HepG2 (cell line): ENCODE results near the gene ACOT6. TPM values are rescaled to one million over a fixed set of nuclear protein-coding genes. Genes with fewer than 3 reads are reported as not detected.

Source experiments
- ATAC-seq: fragments of 200-7000 bp; cut with Tn5 transposase; 3 replicates; pipeline ENCODE4 v1.9.1; 2020; ENCODE audit warnings: mild to moderate bottlenecking, moderate library complexity
- BruUV-seq: library from RNA; stranded (reverse); fragments of 400-500 nt; replicated peaks from 2 replicates; lab custom pipeline; 2021; lab: Mats Ljungman, UMichigan
- CTCF ChIA-PET: fragments of 300-600 bp; formaldehyde crosslinking; extraction: SDS; loops from one replicate; lab custom pipeline; 2021; ENCODE audit warnings: low total read pairs, inconsistent platforms, low intra/inter-chr PET ratio; lab: Yijun Ruan, JAX
- POLR2A ChIA-PET: fragments of 350-600 bp; sonication (Branson Sonifier 250); formaldehyde crosslinking; loops from one replicate; lab custom pipeline; 2020; ENCODE audit warnings: antibody characterized with exemption, inconsistent platforms; lab: Yijun Ruan, JAX
- DNase-seq: peaks from one replicate; pipeline ENCODE4 v3.0.0-alpha.2; 2015; ENCODE audit warnings: low spot score
- FAIRE-seq: peaks from 3 replicates; lab custom pipeline; 2011; peaks lifted over from hg19 to GRCh38; lab: Jason Lieb, UNC
- H2AFZ ChIP-seq: one replicate; pipeline ENCODE4 v1.6.1; 2011; ENCODE audit warnings: low read length, inconsistent platforms
- H3K27ac ChIP-seq: fragments of 300-600 bp; 3 replicates; pipeline ENCODE4 v1.8.0; 2011; ENCODE audit warnings: mixed run types, mild to moderate bottlenecking, mixed read lengths, low read length, inconsistent platforms; ENCODE audit not compliant: insufficient read depth; ENCODE audit errors: extremely low read length
- H3K27me3 ChIP-seq, 2 experiments: fragments of 200-600 bp in 1 of 2; 2 replicates in 1 of 2; 3 replicates in 1 of 2; pipeline versions ENCODE4 v1.6.0 to v1.8.0; 2011; ENCODE audit warnings: low read length in 2 of 2, mild to moderate bottlenecking in 2 of 2, moderate library complexity in 2 of 2, inconsistent platforms in 1 of 2; ENCODE audit not compliant: insufficient read depth in 2 of 2, control insufficient read depth in 1 of 2
- H3K36me3 ChIP-seq, 2 experiments: fragments of 200-600 bp in 1 of 2; replicated peaks in 1 of 2; 2 replicates in 1 of 2; 3 replicates in 1 of 2; pipeline versions ENCODE4 v1.5.1 to v1.8.0; 2011; ENCODE audit warnings: low read length in 2 of 2, inconsistent platforms in 1 of 2; ENCODE audit not compliant: insufficient read depth in 2 of 2, control insufficient read depth in 1 of 2
- H3K4me1 ChIP-seq: 2 replicates; pipeline ENCODE4 v1.5.1; 2012; ENCODE audit warnings: low read length, inconsistent platforms; ENCODE audit not compliant: insufficient read depth
- H3K4me2 ChIP-seq: 2 replicates; pipeline ENCODE4 v1.6.0; 2011; ENCODE audit warnings: low read depth, low read length, inconsistent platforms
- H3K4me3 ChIP-seq, 3 experiments: fragments of 200-600 bp in 1 of 3; sonication (generic), shearing (Covaris generic) in 1 of 3; replicated peaks in 1 of 3; 2 replicates each; pipeline ENCODE4 v1.5.1; 2011 to 2016; ENCODE audit warnings: low read length in 3 of 3, inconsistent platforms in 2 of 3, low read depth in 2 of 3, mild to moderate bottlenecking in 2 of 3, control low read depth in 1 of 3, mixed read lengths in 1 of 3; ENCODE audit not compliant: insufficient read depth in 1 of 3
- H3K79me2 ChIP-seq: one replicate; pipeline ENCODE4 v1.6.1; 2011; ENCODE audit warnings: low read length, inconsistent platforms; ENCODE audit not compliant: insufficient read depth
- H3K9ac ChIP-seq: 2 replicates; pipeline ENCODE4 v1.6.0; 2011; ENCODE audit warnings: mild to moderate bottlenecking, low read depth, low read length, inconsistent platforms; ENCODE audit not compliant: insufficient read depth
- H3K9me3 ChIP-seq: 2 replicates; pipeline ENCODE4 v1.5.1; 2012; ENCODE audit warnings: mild to moderate bottlenecking, low read length
- H4K20me1 ChIP-seq: 2 replicates; pipeline ENCODE4 v1.6.0; 2011; ENCODE audit warnings: inconsistent platforms, mild to moderate bottlenecking, low read length, moderate library complexity; ENCODE audit not compliant: insufficient read depth
- GTF3A ChIP-seq: sonication (generic); formaldehyde crosslinking; conservative IDR thresholded peaks from 2 replicates; pipeline ENCODE4 v1.4.0; 2020; ENCODE audit warnings: mild to moderate bottlenecking, missing genetic modification reagents
- NCOA2 ChIP-seq: sonication (generic); formaldehyde crosslinking; IDR thresholded peaks from 2 replicates; pipeline ENCODE4 v1.8.0; 2022; ENCODE audit warnings: inconsistent platforms
- SCMH1 ChIP-seq: sonication (generic); formaldehyde crosslinking; IDR thresholded peaks from 2 replicates; pipeline ENCODE4 v1.9.0; 2021; ENCODE audit warnings: missing genetic modification reagents, mild to moderate bottlenecking, borderline replicate concordance
- SMAD3 ChIP-seq: sonication (generic); formaldehyde crosslinking; IDR thresholded peaks from 2 replicates; pipeline ENCODE4 v1.4.0; 2020; ENCODE audit warnings: missing genetic modification reagents
- SOX5 ChIP-seq: IDR thresholded peaks from 2 replicates; pipeline ENCODE4 v1.6.1; 2016; ENCODE audit warnings: borderline replicate concordance
- TRAFD1 ChIP-seq: sonication (generic); formaldehyde crosslinking; IDR thresholded peaks from 2 replicates; pipeline ENCODE4 v1.5.1; 2020; ENCODE audit warnings: missing genetic modification reagents, mild to moderate bottlenecking, borderline replicate concordance
- ZFP41 ChIP-seq: sonication (generic); formaldehyde crosslinking; IDR thresholded peaks from 2 replicates; pipeline ENCODE4 v1.4.0; 2020; ENCODE audit warnings: mild to moderate bottlenecking, missing genetic modification reagents, borderline replicate concordance
- ZNF207 ChIP-seq: fragments of 450-650 bp; IDR thresholded peaks from 2 replicates; pipeline ENCODE4 v1.6.1; 2016; ENCODE audit warnings: antibody characterized with exemption, borderline replicate concordance
- ZNF263 ChIP-seq: sonication (generic); formaldehyde crosslinking; IDR thresholded peaks from 2 replicates; pipeline ENCODE4 v1.4.0; 2020; ENCODE audit warnings: missing genetic modification reagents
- ZNF430 ChIP-seq: sonication (generic); formaldehyde crosslinking; IDR thresholded peaks from 2 replicates; pipeline ENCODE4 v1.9.0; 2021; ENCODE audit warnings: mild to moderate bottlenecking, missing genetic modification reagents
- ZNF530 ChIP-seq: sonication (generic); formaldehyde crosslinking; IDR thresholded peaks from 2 replicates; pipeline ENCODE4 v1.5.0; 2020; ENCODE audit warnings: low read depth, mild to moderate bottlenecking, missing genetic modification reagents
- ZNF569 ChIP-seq: sonication (generic); formaldehyde crosslinking; IDR thresholded peaks from 2 replicates; pipeline ENCODE4 v1.5.0; 2020; ENCODE audit warnings: mild to moderate bottlenecking, missing genetic modification reagents, moderate library complexity, borderline replicate concordance
- ZNF609 ChIP-seq: sonication (generic); formaldehyde crosslinking; IDR thresholded peaks from 2 replicates; pipeline ENCODE4 v1.4.0; 2020; ENCODE audit warnings: mild to moderate bottlenecking, missing genetic modification reagents, borderline replicate concordance
- ZNF672 ChIP-seq: sonication (generic); formaldehyde crosslinking; IDR thresholded peaks from 2 replicates; pipeline ENCODE4 v1.8.1; 2022; ENCODE audit warnings: missing genetic modification reagents
- WGBS: methylation state at CpG from one replicate; pipeline ENCODE4 v1.1.6; 2017; ENCODE audit warnings: low lambda C conversion rate; 5-methylcytosine and 5-hydroxymethylcytosine counted together
- in situ Hi-C: cut with HindIII; loops from 2 replicates; pipeline ENCODE4 v1.10.0; 2017; ENCODE audit warnings: low pct_unique_long_range_greater_than_20kb; ENCODE audit not compliant: extremely low pct_ligation_motif_present
- intact Hi-C: fragments of 100-400 bp; cut with micrococcal nuclease; formaldehyde crosslinking; loops from one replicate; pipeline ENCODE4 v1.10.0; 2022; ENCODE audit not compliant: unreplicated experiment
- polyA plus RNA-seq, 8 experiments: library from polyadenylated mRNA; depleted of rRNA in 3 of 8; stranded (reverse) in 7 of 8; unstranded in 1 of 8; fragments of >200 nt; fragmentation: Illumina TruSeq in 4 of 8; extraction: Trizol in 4 of 8; gene quantifications; 2 replicates each; pipeline versions ENCODE4 v1.2.1 to v1.2.3, GENCODE V29; 2011 to 2016; ENCODE audit warnings: low read depth in 4 of 8, missing spikeins in 1 of 8, mixed read lengths in 1 of 8; ENCODE audit not compliant: insufficient read depth in 1 of 8
- total RNA-seq, 5 experiments: library from RNA; depleted of rRNA; stranded (reverse); fragments of >200 nt; fragmentation: Illumina TruSeq; extraction: Trizol; gene quantifications; 2 replicates each; pipeline ENCODE4 v1.2.3, GENCODE V29; 2016; ENCODE audit warnings: low read depth in 1 of 5
- TF ChIP-seq, protein P1 (sequence below): sonication (generic); formaldehyde crosslinking; IDR thresholded peaks from 2 replicates; pipeline ENCODE4 v1.4.0; 2020; ENCODE audit warnings: low read depth, mild to moderate bottlenecking, missing genetic modification reagents
- TF ChIP-seq, protein P2 (sequence below): sonication (generic); formaldehyde crosslinking; IDR thresholded peaks from 2 replicates; pipeline ENCODE4 v1.4.0; 2020; ENCODE audit warnings: mild to moderate bottlenecking, missing genetic modification reagents

ACOT6 gene
- total and polyA plus RNA-seq, 2 of the 13 experiments (the other 11 are each of a cell fraction or from before 2014, with no cell fraction given) = 0.15 to 0.27 TPM

DNA sequence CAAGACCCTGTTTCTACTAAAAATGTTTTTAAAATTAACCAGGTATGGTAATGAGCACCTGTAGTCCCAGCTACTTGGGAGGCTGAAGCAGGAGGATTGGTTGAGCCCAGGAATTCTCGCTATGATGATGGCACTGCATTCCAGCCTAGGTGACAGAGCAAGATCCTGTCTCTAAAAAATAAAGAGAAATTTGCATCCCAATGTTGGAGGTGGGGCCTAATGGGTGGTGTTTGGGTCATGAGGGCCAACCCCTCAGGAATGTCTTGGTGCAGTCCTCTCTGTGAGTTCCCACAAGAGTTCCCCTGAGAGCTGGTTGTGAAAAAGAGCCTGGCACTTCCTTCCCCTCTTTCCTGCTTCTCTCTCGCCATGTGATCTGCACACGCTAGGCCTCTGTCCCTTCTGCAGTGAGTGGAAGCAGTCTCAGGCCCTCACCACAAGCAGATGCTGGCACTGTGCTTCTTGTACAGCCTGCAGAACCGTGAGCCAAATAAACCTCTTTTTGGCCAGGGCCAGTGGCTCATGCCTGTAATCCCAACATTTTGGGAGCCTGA, 11.3 kb downstream of the ACOT6 start (continued):
- no peak for TF ChIP-seq NCOA2
- TF ChIP-seq SCMH1 (CRISPR knock-in tag) = no peak

- Histone ChIP-seq H3K4me1 (no peaks in the 10 kb centered on the region), H4K20me1 (no peaks in the 10 kb centered on the region), H3K27ac (no peak overlapping the region), H3K4me3 (no peak overlapping the region), H3K9ac (no peak overlapping the region), H3K79me2 (no peaks in the 10 kb centered on the region), H2AFZ (no peak overlapping the region), H3K4me2 (no peak overlapping the region), H3K36me3 (no peaks in the 10 kb centered on the region), H3K9me3 (no peaks in the 10 kb centered on the region), H3K27me3 (no peaks in the 10 kb centered on the region)
- intact Hi-C loops (no loop called here), in situ Hi-C loops (no loop called here)
- CTCF ChIA-PET = no interaction called here
- WGBS = 24% methylated on average over 1 of the region's 1 CpG
- no TSS peak for BruUV-seq
- no peak for DNase-seq
- POLR2A ChIA-PET = interaction anchor here (0.8 kb wide), 1 partner anchor 57 kb away, joined by 3 read pairs; the partner anchor contains the start of gene ACOT2
- no peak for FAIRE-seq
- no peak for ATAC-seq
- no peak for TF ChIP-seq ZNF672
- TF ChIP-seq ZNF530 (CRISPR knock-in tag) = no peak
- no peak for TF ChIP-seq SOX5 (CRISPR knock-in tag)
- TF ChIP-seq ZNF207 = no peak
- no peak for TF ChIP-seq ZNF569
- TF ChIP-seq ZFP41 = no peak
- no peak for TF ChIP-seq TRAFD1 (CRISPR knock-in tag)
- no peak for TF ChIP-seq ZNF263 (CRISPR knock-in tag)
- TF ChIP-seq, protein P1, sequence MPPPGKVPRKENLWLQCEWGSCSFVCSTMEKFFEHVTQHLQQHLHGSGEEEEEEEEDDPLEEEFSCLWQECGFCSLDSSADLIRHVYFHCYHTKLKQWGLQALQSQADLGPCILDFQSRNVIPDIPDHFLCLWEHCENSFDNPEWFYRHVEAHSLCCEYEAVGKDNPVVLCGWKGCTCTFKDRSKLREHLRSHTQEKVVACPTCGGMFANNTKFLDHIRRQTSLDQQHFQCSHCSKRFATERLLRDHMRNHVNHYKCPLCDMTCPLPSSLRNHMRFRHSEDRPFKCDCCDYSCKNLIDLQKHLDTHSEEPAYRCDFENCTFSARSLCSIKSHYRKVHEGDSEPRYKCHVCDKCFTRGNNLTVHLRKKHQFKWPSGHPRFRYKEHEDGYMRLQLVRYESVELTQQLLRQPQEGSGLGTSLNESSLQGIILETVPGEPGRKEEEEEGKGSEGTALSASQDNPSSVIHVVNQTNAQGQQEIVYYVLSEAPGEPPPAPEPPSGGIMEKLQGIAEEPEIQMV (CRISPR knock-in tag) = no peak
- TF ChIP-seq SMAD3 = no peak
- TF ChIP-seq, protein P2, sequence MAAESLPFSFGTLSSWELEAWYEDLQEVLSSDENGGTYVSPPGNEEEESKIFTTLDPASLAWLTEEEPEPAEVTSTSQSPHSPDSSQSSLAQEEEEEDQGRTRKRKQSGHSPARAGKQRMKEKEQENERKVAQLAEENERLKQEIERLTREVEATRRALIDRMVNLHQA (CRISPR knock-in tag) = no peak
- TF ChIP-seq GTF3A (CRISPR knock-in tag) = no peak
- TF ChIP-seq ZNF609 (CRISPR knock-in tag) = no peak
- no peak for TF ChIP-seq ZNF430 (CRISPR knock-in tag)
Observed at GRCh38 chr14:73625706-73626105, 13.4 kb downstream of the ACOT6 start.
